Frontal cortex (tissue), 4 donors: ENCODE results near the gene FBXO31. TPM values are rescaled to one million over a fixed set of nuclear protein-coding genes. Genes with fewer than 3 reads are reported as not detected.

Source experiments
- DNase-seq, 2 donors: peaks; one replicate each; pipeline ENCODE4 v3.0.0; 2012; ENCODE audit warnings: low spot score in 2 of 2
- FAIRE-seq: peaks from 2 replicates; lab custom pipeline; 2012; peaks lifted over from hg19 to GRCh38; lab: Jason Lieb, UNC
- total RNA-seq: library from RNA; depleted of rRNA; stranded (reverse); fragments of >200 nt; gene quantifications from one replicate; pipeline ENCODE4 v1.2.3, GENCODE V29; 2014
- donor health status: control.
- donor health status: control.
- donor health status: control.

The FBXO31 gene
- total RNA-seq, 1 donor from 2014 or later: 22.8 TPM

GRCh38 chr16:87295661-87296531 is 87.7 kb downstream of the FBXO31 start:
- DNase-seq: no peak
- no peak for FAIRE-seq

- no peak for FAIRE-seq
Observed at GRCh38 chr16:87295259-87295658, 88.3 kb downstream of the FBXO31 start.

DNA sequence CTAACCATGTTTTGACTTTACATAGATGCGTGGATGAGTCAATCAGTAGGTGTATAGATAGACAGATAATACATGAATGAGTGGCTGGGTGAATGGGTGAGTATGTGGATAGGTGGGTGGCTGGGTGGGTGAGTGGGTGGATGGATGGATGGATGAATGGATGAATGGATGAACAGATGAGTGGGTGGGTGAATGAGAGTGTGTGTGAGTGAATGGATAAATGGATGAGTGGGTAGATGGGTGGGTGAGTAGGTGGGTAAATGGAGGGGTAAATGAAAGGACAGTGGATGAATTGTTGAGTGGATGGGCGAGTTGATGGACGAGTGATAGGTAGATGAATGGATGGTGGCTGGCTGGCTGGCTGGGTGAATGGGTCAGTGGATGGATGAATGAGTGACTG is 89.6 kb downstream of the FBXO31 start:
- FAIRE-seq (no peak), DNase-seq (no peak)

More at GRCh38 chr16:87295259-87295658, 88.3 kb downstream of the FBXO31 start:
- DNase-seq: no peak

- DNase-seq (no peak), FAIRE-seq (no peak)
Observed at GRCh38 chr16:87291944-87292343, 91.6 kb downstream of the FBXO31 start.

GRCh38 chr16:87288753-87289362 is 94.7 kb downstream of the FBXO31 start:
- FAIRE-seq (no peak), DNase-seq (no peak)

DNA sequence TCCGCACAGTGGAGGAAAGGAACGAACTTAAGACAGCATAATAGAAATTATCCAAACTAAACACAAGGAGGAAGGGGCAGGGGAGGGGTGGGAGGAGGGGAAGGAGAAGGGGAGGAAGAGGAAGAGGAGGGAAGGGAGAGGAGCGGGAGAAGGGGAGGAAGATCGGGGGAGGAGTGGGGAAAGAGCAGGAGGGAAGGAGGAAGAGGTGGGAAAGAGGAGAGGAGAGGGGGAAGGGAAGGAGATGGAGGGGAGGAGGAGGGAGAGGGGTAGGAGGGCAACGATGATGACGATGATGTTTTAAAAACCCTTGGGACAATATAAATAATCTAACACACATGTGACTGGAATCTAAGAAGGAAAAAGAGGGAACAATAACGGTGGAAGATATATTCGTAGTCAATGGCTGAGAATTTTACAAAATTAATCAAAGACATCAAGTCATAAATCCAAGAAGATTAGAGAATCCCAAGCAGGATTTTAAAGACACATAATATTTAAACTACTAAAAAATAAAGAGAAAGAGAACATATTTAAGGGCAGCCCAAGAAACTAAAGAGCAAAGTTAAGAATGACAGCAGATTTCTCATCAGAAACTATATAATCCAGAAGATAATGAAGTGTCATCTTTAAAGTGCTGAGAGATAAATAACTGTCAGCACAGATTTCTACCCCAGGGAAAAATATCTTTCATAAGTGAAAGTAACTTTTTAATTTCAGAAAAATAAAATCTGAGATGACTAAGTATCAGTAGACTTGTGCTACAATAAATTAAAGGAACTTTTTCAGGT is 96.5 kb downstream of the FBXO31 start:
- DNase-seq (no peak), FAIRE-seq (no peak)

DNA sequence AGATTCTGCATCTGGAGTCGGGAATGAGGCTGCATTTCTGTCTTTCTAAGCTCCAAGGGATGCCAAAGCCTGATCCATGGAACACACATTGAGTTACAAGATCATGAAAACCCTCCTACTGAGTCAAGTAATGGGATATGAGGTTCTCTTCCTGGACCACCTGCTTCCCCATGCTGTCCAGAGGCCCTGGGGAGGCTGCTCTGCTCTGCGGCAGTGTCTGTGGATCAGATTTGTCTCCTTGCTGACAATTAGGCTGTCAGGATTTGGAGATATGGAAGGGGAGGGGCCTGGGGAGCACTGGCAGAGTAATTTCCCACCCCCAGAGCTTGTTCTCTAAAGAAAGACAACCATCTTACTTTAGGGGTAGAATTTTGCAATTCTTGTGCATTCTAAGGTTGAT is 99.4 kb downstream of the FBXO31 start:
- FAIRE-seq (no peak), DNase-seq (no peak)

- no peak for FAIRE-seq
- DNase-seq: no peak
Observed at GRCh38 chr16:87279094-87279658, 104.4 kb downstream of the FBXO31 start.

GRCh38 chr16:87278191-87279093 is 105.1 kb downstream of the FBXO31 start:
- FAIRE-seq (no peak), DNase-seq (peak; percentile 74 to 88)

Other genes starting within 250 kb of the FBXO31 start
- 2.4 TPM for gene C16orf95, start 66.4 kb downstream of the FBXO31 start, total RNA-seq
- 24.5 TPM for gene MAP1LC3B, start 8.6 kb upstream of the FBXO31 start, total RNA-seq
- 26.1 TPM for gene ZCCHC14, start 109.2 kb upstream of the FBXO31 start, total RNA-seq
- 48.1 TPM for gene JPH3, start 218.7 kb upstream of the FBXO31 start, total RNA-seq